HG03175 (cell line): ENCODE results near the gene MAGEB2.
"Not testable (repeated sequence)": the region's sequence is repeated elsewhere in the genome, so short reads cannot be mapped to it uniquely, and the experiment has no call there.

ENCODE experiments used
- ATAC-seq: cut with Tn5 transposase; IDR thresholded peaks from one replicate; pipeline ENCODE4 v1.9.1; 2021; ENCODE audit warnings: mild to moderate bottlenecking, moderate library complexity; ENCODE audit not compliant: unreplicated experiment

MAGEB2 gene, protein sequence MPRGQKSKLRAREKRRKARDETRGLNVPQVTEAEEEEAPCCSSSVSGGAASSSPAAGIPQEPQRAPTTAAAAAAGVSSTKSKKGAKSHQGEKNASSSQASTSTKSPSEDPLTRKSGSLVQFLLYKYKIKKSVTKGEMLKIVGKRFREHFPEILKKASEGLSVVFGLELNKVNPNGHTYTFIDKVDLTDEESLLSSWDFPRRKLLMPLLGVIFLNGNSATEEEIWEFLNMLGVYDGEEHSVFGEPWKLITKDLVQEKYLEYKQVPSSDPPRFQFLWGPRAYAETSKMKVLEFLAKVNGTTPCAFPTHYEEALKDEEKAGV

DNA sequence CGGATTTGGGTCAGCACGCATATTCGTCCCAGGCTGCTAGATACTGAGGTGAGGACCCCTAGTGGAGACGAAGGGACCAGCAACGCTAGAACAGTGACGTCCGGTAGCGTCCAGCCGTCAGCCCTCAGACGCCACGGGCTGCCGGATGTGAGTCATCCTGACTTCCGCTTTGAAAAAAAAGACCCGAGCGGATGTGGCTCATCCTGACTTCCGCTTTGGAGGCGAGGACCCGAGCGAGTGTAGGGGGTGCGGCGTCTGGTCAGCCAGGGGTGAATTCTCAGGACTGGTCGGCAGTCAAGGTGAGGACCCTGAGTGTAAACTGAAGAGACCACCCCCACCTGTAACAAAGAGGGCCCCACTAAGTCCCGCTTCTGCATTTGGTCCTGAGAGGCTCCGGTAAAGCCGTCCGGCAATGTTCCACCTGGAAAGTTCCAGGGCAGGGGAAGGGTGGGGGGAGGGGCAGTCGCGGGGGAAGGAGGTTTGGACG lies at the start of gene MAGEB2:
Gene MAGEB2, plus strand, starts transcription at position 207 of the 487 bp plus-strand sequence. CDS start 3,018 bp downstream, outside the sequence.
- ATAC-seq: no peak

DNA sequence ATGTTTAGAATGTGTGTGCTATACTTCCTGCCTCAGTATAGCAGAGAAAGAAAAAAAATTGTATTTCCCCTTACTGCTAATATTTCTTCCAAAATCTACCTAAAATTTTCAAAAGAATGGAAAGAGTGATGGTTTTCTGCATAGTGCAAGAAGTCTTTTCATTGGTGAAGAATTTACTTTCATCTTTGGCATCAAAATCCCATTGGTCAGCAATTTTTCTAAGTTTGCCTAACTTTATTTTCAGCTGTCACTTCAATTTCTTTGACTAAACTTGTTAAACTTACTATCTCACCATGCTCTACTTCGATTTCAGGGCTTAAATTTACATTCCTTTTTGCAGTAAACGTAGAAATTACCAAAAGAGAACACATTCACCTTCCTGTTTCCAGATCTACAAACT lies 44.5 kb upstream of the MAGEB2 start:
- no peak for ATAC-seq

DNA sequence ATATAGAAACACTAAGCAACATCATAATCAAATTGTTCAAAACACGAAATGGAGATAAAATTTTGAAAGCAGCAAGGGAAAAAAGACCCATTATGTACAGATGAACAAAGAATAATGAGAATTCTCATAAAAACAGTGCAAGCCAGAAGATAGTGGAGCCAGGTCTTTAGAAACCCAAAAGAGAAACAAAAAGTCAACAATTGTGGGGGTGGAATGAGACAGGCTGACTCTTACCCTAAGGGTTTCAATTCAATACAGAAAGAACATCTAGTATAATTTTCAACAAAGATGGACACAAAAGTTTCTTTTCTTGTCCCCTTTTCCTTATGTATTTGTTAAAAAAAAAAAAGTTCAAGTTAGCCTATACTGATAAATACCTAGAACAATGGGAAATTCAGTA lies 34.0 kb upstream of the MAGEB2 start:
- ATAC-seq: no peak

DNA sequence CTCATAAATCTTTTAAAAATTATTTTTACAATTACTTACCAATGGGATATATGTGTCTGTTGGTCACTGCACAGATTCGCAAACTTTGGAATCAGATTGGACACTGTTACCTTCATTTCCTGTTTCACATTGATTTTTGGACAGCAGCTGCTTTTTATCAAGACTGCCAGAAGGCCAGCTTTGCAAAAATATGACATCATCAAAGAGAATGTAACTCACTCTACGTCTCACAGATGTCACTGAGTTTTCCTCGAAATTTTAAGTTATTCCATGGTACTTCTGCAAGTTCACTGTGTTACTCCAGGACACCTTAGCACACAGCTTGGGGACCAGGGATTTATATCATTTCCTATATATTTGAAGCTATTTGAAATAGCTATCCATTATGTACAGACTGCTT lies 31.8 kb upstream of the MAGEB2 start:
- no peak for ATAC-seq

DNA sequence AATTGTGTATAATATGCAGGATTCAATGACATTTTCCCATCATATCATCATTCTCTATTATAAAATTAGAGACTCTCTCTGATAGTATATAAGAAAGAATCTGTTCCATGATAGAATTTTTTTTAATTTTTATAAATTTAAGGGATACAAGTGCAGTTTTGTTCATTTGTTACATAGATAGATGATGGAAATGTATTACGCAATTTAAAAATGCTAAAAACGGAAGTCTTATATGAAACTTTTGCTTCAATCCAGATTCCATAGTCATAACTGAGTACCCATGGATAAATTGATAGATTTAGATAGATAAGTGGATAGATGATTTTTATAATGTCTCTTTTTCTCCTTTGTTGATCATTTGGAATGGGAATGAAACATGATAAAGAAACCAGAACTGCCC lies 24.9 kb upstream of the MAGEB2 start:
- no peak for ATAC-seq

DNA sequence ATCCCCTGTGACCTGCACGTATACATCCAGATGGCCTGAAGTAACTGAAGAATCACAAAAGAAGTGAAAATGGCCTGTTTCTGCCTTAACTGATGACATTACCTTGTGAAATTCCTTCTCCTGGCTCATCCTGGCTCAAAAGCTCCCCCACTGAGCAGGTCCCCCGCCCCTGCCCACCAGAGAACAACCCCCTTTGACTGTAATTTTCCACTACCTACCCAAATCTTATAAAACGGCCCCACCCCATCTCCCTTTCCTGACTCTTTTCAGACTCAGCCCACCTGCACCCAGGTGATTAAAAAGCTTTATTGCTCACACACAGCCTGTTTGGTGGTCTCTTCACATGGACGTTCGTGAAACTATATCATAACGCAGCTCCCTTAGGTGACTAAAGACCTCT lies 21.5 kb upstream of the MAGEB2 start:
- ATAC-seq: not testable (repeated sequence)

DNA sequence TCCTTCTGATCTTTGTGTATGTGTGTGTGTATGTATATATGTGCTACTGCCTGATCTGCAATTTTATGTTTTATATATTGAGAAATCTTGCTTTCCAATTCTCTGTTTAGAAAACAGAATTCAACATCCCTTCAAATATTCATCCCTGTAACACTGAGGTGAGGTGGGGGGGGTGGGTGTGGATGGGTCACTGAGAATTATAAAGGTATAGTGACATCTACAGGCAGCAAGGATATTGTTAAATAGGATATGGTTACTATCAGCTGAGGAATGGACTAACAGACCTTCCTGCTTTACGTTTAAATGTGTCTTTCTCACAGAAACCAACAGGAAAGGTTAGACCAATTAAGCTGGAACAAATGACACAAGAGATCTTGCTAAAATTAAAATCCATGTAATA lies 19.0 kb upstream of the MAGEB2 start:
- ATAC-seq: no peak

DNA sequence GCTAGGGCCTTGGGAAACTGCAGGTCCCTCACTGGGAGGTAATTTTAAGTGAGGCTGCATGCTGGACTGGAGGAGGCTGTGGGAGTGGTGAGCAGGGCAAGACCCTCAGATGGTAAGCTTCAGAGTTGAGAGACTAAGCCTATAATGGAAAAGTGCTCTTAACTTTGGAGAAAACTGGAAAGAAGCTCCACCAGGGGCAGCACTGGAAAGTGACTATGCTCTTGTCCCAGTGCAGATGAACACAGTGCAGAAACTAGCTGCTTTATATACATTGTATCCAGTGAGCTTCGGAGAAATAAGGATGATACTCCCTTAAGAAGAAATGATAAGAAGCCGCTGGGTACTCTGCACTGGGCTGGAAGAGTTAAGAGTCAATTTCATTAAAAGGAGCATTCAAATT lies 3.2 kb upstream of the MAGEB2 start:
- no peak for ATAC-seq

DNA sequence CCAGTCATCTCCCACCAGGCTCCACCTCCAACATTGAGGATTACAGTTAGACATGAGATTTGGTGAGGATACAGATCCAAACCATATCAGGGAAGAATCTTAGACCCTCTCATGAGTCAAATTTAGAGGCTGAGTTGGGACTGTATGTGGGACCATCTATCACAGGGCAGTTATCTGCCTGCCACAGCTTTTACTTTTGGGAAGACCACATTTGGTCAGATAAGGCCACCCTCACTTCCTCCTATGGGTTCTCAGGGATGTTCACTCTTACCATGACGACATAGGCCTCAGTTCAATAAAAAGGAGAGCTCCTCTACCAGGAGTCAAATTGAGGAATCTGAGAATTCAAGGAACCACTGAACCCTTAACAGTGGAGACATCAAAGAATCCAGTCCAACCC lies 2.1 kb downstream of the MAGEB2 start:
- no peak for ATAC-seq

DNA sequence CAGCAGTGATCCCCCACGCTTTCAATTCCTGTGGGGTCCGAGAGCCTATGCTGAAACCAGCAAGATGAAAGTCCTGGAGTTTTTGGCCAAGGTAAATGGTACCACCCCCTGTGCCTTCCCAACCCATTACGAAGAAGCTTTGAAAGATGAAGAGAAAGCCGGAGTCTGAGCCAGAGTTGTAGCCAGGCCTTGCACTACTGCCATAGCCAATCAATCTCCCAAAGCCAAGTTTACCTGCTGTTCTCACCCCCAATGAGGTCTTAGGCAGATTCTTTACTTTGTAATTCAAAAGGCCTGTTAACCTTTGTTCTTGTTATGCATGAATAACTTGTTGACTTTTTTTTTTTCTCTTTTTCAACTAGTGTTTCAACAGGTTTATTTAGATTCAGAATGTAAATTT lies 4.0 kb downstream of the MAGEB2 start:
- ATAC-seq: no peak

DNA sequence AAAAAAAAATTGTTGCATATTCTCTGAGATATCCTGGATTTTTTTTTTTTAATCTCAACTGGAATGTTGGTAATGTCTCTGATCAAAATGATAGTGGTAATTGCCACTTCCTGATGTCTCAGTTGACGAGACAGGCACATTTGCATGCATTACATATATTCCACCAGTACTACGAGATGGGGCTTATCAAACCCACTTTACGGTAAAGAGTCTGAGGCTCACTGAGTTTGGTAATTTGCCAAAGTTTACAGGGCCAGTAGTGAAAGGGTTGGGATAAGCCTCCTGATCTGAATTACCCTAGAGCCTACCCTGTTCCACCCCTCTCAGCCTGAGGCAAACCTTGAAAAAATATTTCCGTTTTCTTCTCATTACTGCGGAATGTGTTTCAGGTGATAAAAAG lies 5.3 kb downstream of the MAGEB2 start:
- ATAC-seq: no peak

DNA sequence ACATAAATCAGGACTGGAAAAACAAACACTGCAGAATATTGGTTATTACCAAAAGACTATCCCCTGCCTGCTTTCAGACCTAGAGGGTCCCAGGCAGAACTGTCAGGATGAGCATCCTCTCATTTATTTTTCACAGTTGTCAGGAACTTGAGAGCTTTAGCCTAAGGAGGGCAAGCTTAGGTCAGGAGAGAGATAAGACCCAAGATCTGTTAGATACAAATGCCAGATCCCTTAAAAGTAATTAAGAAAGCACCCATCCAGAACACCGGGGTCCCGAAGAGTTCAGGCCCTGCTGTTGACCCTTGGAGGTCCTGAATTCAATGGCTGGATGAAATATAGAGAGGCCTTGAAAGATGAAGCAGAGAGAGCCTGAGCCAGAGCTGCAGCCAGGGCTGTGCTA lies 9.2 kb downstream of the MAGEB2 start:
- ATAC-seq: no peak

DNA sequence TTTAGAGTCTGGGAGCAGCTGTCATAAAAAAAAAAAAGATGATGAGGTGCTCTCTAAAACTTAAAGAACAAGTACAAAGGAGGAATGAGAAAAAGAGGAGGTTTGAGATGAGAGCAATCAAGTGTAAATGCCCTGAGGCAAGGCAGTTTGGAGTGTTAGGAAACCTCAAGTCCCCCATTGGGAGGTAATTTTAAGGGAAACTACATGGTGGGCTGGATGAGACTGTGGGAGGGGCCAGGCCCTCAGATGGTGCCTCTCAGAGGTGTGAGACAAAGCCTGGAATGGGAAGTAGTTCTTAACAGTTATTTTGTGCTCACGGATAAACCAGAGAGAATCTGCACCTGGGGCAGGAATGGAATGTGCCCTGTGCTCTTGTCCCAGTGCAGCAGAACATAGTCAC lies 13.2 kb downstream of the MAGEB2 start:
- no peak for ATAC-seq

DNA sequence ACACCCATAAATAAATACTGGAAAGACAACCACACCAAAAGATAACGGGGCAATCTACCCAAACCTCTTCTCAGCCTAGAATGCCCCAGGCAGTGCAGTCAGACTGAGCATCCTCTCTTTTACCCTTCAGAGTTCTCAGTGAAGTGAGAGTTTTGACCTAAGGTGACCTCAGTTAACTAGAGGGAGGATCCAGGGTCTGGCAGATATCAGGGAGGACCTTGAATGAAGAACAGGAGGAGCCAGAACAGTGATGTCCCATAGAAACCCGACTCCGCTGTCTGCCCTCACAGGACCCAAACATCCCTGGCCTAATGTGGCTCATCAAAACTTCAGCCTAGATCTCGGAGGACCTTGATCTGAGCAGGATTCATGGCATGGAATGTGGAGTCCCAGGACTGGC lies 15.0 kb downstream of the MAGEB2 start, which contains the start of gene MAGEB3:
Gene MAGEB3, plus strand, starts transcription at position 263 of the 400 bp plus-strand sequence. CDS start 5,268 bp downstream, outside the sequence.
- ATAC-seq: no peak

DNA sequence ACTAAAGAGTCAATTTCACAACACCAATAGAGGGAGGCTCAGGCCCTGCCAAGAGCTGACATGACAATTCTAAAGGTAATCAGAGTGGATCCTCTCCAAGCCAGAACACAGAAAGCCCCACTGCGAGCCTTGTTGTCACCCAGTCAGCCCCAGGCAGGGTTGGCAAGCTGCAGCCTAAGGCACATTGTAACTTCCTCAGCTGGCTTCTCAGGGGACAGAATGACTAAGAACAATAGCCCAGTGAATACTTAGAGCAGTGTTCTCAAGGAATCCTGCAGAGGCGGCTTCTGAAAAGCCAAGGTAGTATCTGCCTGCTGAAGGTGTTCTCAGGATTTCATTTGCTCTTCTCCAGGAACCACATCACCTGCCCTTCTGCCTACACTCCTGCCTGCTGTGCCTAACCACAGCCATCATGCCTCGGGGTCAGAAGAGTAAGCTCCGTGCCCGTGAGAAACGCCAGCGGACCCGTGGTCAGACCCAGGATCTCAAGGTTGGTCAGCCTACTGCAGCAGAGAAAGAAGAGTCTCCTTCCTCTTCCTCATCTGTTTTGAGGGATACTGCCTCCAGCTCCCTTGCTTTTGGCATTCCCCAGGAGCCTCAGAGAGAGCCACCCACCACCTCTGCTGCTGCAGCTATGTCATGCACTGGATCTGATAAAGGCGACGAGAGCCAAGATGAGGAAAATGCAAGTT lies 26.5 kb downstream of the MAGEB2 start, which contains the start of gene MAGEB4:
Gene MAGEB4, plus strand, starts transcription at position 277 of the 692 bp plus-strand sequence. Its CDS starts 136 bp downstream, at position 413.
- ATAC-seq: no peak

DNA sequence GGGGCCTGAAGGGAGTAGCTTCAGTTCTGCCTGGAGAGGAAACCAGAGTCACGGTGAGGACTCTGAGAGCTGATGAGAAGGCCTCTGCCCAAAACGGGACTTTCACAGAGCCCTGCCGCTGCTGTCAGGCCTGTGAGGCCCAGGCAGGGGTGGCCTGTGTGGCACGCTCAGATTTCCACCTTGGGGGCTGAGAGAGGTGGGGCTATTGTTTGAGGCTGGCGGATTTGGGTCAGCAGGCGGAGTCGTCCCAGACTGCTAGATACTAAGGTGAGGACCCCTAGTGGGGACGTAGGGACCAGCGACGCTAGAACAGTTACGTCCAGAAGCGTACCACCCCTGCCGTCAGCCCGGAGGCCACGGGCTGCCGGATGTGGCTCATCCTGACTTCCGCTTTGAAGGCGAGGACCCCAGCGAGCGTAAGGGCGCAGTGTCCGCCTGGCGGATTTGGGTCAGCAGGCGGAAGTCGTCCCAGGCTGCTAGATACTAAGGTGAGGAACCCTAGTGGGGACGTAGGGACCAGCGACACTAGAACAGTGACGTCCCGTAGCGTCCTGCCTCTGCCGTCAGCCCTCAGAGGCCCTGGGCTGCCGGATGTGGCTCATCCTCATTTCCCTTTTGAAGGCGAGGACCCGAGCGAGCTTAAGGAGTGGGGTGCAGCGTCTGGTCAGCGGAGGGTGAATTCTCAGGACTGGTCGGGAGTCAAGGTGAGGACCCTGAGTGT lies 31.6 kb downstream of the MAGEB2 start, which contains the start of gene MAGEB1:
Gene MAGEB1, plus strand, starts transcription at position 378 of the 721 bp plus-strand sequence. CDS start 3,348 bp downstream, outside the sequence.
- ATAC-seq: no peak

DNA sequence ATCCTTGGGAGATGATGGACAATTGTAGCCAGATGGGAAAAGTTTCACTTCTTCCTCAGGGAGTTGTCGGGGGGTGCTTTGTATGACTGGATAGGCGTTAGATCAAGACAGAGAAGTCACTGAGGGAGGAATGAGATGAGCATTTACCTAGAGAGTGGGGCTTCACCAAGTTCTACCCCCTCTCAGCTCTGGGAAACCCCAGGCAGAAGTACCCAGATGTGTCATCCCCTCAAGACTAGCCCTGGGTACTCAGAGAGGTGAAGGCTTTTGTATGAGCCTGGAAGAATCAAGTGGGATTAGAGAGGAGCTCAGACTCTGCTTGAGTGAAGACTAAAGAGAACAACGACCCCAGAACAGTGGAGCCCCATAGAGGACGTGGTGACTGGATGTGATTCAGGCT lies 33.5 kb downstream of the MAGEB2 start:
- ATAC-seq: no peak

DNA sequence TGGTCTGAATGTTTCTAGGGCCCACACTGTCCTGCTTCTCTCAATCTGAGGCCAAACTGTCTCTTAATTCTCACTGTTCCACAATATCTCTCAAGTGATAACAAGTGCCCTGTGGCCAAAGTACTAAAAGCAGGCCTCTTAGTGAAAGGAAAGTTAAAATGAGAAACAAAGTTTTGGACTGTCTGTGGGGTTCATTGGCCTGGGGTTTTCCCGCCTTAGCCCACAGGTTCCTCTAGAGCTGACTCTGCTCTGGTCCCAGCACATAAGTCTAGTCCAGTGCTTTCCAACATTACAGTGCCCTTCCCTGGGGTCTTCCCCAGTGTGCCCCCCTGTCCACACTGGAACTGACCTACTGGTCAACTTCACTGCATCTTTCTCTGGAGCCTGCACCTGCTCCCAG lies 37.9 kb downstream of the MAGEB2 start:
- ATAC-seq: no peak

DNA sequence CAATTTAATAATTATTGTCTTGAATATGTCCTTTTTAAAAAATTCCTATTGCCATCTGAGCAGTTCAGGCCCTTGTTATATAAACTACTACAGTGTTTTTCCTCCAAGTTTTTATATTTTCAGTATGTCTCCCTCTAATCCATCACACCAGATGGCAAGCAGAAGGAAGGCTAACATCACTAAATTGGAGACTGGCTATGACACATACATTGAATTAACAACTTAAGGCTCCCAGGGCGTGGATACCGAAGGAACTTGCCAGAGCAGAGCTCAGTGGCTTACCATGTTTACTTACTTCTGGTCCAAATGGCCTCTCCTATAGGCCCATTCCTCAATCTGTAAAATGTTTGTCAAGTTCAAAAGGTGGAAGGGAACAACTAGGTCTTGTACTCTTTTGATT lies 44.6 kb downstream of the MAGEB2 start:
- no peak for ATAC-seq

DNA sequence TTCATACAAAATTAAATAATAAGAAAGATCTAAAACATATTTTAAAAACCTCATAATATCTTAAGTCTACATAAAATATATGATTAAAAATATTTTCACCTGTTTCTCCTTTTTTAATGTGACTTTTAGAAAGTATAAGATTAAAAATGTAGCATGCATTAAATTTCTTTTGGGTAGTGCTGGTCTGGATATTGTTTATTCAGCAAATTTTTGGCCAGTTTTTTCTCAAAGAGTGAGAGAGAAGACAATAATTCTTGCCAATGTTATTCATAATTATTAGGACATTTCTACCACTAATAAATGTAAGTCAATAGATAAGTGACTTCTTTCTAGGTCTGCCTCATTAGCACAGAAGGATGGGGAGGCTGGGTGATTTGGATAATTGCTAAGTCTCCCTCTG lies 45.6 kb downstream of the MAGEB2 start:
- no peak for ATAC-seq

DNA sequence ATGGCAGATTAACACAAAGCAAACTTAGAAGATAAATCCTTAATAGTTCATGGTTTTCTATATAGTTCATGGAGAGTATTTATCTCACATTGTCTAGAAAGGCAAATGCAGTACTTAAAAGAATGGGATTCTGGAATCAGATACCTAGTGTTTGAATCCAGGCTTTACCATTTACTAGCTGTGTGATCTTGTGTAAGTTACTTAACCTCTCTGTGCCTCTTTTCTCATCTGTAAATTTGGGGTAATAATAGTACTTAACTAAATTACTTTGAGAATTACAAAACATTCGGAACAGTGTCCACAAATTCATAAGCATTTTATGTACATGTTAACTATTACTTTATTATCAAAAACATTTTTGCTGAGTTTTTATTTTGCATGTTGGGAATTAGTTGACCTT lies 47.4 kb downstream of the MAGEB2 start:
- no peak for ATAC-seq
